ENCODE measurements around the gene ARHGAP6. TPM values are rescaled to one million over a fixed set of nuclear protein-coding genes. Genes with fewer than 3 reads are reported as not detected.

Gene ARHGAP6
- total and polyA plus RNA-seq, 2 experiments from 2014 or later, result 0.26 to 0.59 TPM

DNA sequence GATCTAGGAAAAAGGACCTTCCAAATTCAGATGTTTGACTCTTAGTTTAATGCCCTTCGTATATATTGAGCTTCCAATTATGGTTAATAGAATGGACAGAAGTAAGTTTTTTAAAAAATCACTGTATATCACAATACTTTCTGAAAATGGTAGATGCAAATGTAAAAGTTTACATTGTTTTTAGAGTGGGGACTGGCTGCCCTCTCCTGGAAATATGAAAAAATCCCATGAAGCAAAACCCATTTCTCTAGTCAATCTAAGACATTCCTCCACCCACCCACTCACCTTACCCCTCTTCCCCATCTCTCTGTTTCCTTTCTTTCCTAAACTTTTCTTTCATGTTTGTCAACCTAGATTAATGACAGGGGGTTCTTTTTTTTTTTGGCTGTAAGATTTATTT is 134.5 kb downstream of the ARHGAP6 start:
- Histone ChIP-seq H3K4me1 (ENCODE audit: insufficient read depth) (no peaks in the 10 kb centered on the region), H3K79me2 (replicated peaks; ENCODE audit: insufficient read depth) (no peaks in the 10 kb centered on the region), H2AFZ (no peak overlapping the region), H3K36me3 (ENCODE audit: insufficient read depth) (no peaks in the 10 kb centered on the region), H3K27me3 (ENCODE audit: insufficient read depth) (no peaks in the 10 kb centered on the region), H3K27ac (ENCODE audit: low read depth) (no peak overlapping the region), H3K9me2 (ENCODE audit: insufficient read depth) (no peaks in the 10 kb centered on the region), H3K4me3 (no peak overlapping the region), H3F3A (replicated peaks; ENCODE audit: low read depth) (no peaks in the 10 kb centered on the region), H4K20me1 (replicated peaks; ENCODE audit: insufficient read depth) (no peaks in the 10 kb centered on the region), H3K4me2 (no peak overlapping the region)
- TF ChIP-seq ZNF462 (CRISPR knock-in tag; IDR thresholded peaks at IDR 0.05) (no peak), NANOG (IDR thresholded peaks at IDR 0.05; ENCODE audit: borderline replicate concordance) (no peak), ZNF114 (CRISPR knock-in tag; IDR thresholded peaks at IDR 0.05) (no peak), CTCF (conservative IDR thresholded peaks at IDR 0.05; ENCODE audit: low read depth in 2 of 2) (no peak; a peak in 1 of 4 replicates), POLR2AphosphoS5 (IDR thresholded peaks at IDR 0.05; ENCODE audit: low read depth) (no peak), EZH2 (IDR thresholded peaks at IDR 0.05; ENCODE audit: low read depth, unreplicated experiment) (no peak), EZH2phosphoT487 (IDR thresholded peaks at IDR 0.05; ENCODE audit: unreplicated experiment) (no peak), REST (IDR thresholded peaks at IDR 0.05; ENCODE audit: unreplicated experiment) (no peak), ETS1 (IDR thresholded peaks at IDR 0.05) (no peak), JUNB (IDR thresholded peaks at IDR 0.05; ENCODE audit: unreplicated experiment) (no peak), STAT1 (IDR thresholded peaks at IDR 0.05; ENCODE audit: unreplicated experiment) (no peak), CREB1 (CRISPR knock-in tag; IDR thresholded peaks at IDR 0.05; ENCODE audit: low read depth) (no peak), ZNF331 (CRISPR knock-in tag; IDR thresholded peaks at IDR 0.05; ENCODE audit: low read depth) (no peak)
- no peaks in the 10 kb centered on the region for H3K9me3 Mint-ChIP-seq
- H3K4me1 Mint-ChIP-seq, result 0 out of 3 replicates have a peak, but pooled peaks cover 3% of the 10 kb centered on the region
- no peaks in the 10 kb centered on the region for H3K27me3 Mint-ChIP-seq (ENCODE audit: insufficient read depth, low read depth, poor library complexity)
- H3K27ac Mint-ChIP-seq, result no peak overlapping the region
- ATAC-seq (no peak), DNase-seq (ENCODE audit: low spot score) (no peak)
- H3K36me3 Mint-ChIP-seq (ENCODE audit: low read depth), result no peaks in the 10 kb centered on the region
- H3K4me3 Mint-ChIP-seq, result no peak overlapping the region
